Heart right ventricle (tissue), 16 donors: ENCODE measurements around the gene P3H2. TPM values are rescaled to one million over a fixed set of nuclear protein-coding genes. Genes with fewer than 3 reads are reported as not detected.

Experiments
- ATAC-seq, 8 donors: fragments of 200-7000 bp; cut with Tn5 transposase; one replicate each; pipeline ENCODE4 v1.9.1; 2020; ENCODE audit warnings: mild to moderate bottlenecking in 8 of 8, moderate library complexity in 8 of 8, moderate number of reproducible peaks in 1 of 8
- DNase-seq, 2 donors: peaks; one replicate each; pipeline ENCODE4 v3.0.0-alpha.2; 2020
- H3K27ac ChIP-seq, 10 donors: fragments of 200-600 bp; sonication (generic) in 2 of 10; one replicate each; pipeline versions ENCODE4 v1.5.0 to v1.8.0; 2020 to 2022; ENCODE audit warnings: mild to moderate bottlenecking in 3 of 10
- H3K27me3 ChIP-seq, 7 donors: fragments of 200-600 bp; one replicate each; pipeline ENCODE4 v1.8.0; 2021 to 2022; ENCODE audit warnings: mild to moderate bottlenecking in 2 of 7
- H3K36me3 ChIP-seq, 9 donors: fragments of 200-600 bp; sonication (generic) in 1 of 9; one replicate each; pipeline versions ENCODE4 v1.5.0 to v1.8.0; 2020 to 2022; ENCODE audit warnings: mild to moderate bottlenecking in 2 of 9
- H3K4me1 ChIP-seq, 9 donors: fragments of 200-600 bp; sonication (generic) in 1 of 9; one replicate each; pipeline versions ENCODE4 v1.5.0 to v1.8.0; 2020 to 2022; ENCODE audit warnings: mild to moderate bottlenecking in 4 of 9
- H3K4me3 ChIP-seq, 10 donors: fragments of 200-600 bp; sonication (generic) in 2 of 10; one replicate each; pipeline versions ENCODE4 v1.5.0 to v1.8.0; 2020 to 2022; ENCODE audit warnings: mild to moderate bottlenecking in 7 of 10, moderate library complexity in 2 of 10
- H3K9me3 ChIP-seq, 11 donors: fragments of 200-600 bp in 10 of 11; sonication (generic) in 2 of 11; one replicate each; pipeline versions ENCODE4 v1.5.0 to v1.8.0; 2013 to 2022; ENCODE audit warnings: mild to moderate bottlenecking in 2 of 11, control low read depth in 1 of 11, moderate library complexity in 1 of 11
- CTCF ChIP-seq, 9 donors: fragments of 200-600 bp; sonication (generic) in 2 of 9; IDR thresholded peaks; one replicate each; pipeline versions ENCODE4 v1.5.0 to v1.8.0; 2021 to 2022; ENCODE audit warnings: antibody characterized with exemption in 9 of 9, mild to moderate bottlenecking in 5 of 9, moderate library complexity in 1 of 9
- WGBS, 2 donors: extraction: QIAGEN DNeasy Blood & Tissue Kit; methylation state at CpG; one replicate each; pipeline ENCODE4 v1.1.7; 2013; ENCODE audit warnings: inconsistent platforms in 1 of 2; 5-methylcytosine and 5-hydroxymethylcytosine counted together
- intact Hi-C, 10 donors: fragments of 100-400 bp; cut with DNase I; formaldehyde crosslinking; loops; one replicate each; pipeline versions ENCODE4 v1.11.1 to v1.14.2; 2022
- polyA plus RNA-seq, 2 donors: library from polyadenylated mRNA; stranded (reverse); fragments of 200-250 nt; gene quantifications; one replicate each; pipeline ENCODE4 v1.2.3, GENCODE V29; 2013
- total RNA-seq, 10 donors: library from RNA; stranded (reverse); fragmentation: NEBNext Ultra II Directional in 3 of 10; extraction: Animal tissue kit (Norgen Biotek cat#: 25700) in 3 of 10; gene quantifications; one replicate each; pipeline versions ENCODE4 v1.2.1 to v1.2.4, GENCODE V29; 2021 to 2023
- donor health status: Arrhythmogenic right ventricular cardiomyopathy.
- donor health status: ischemic (EF 13 %, LVEDD 7.1; RV severe dilation, severe dysfunction).
- donor health status: healthy with polysubstance abuse.
- donor health status: DM: no; HTN: yes; CAD: no.
- donor health status: DM: no; HTN: no; CAD: no.
- donor health status: ischemic (EF 25% LVEDD 6.9; RV normal size, moderate dysfunction).
- donor health status: ischemic (EF 25% LVEDD 5.7; RV mildly dilated, moderate dysfunction).
- donor health status: healthy.
- donor health status: DM: yes; HTN: yes; CAD: no.
- donor health status: Ischemic cardiomyopathy.
- donor health status: ischemic (EF 35%, LVEDD 5.7; RV mildly dilated, moderate dysfunction).
- donor health status: nonischemic (EF 11% LVEDD 7.7; RV severe dilation, severe dysfunction).
- donor health status: DM: yes; HTN: yes; CAD: no.
- donor health status: PGD.
- donor health status: ischemic (EF 29% LVEDD 5.4; RV normal size, mild dysfunction).
- donor health status: nonischemic (EF 23%, LVEDD 6.1; RV moderate dilation, normal function).

Gene P3H2
- total and polyA plus RNA-seq, 12 donors, result 0.49 to 28.8 (median 3.5) TPM

GRCh38 chr3:190130696-190131095 is 10.0 kb upstream of the P3H2 start:
- no peak for TF ChIP-seq CTCF (IDR thresholded peaks at IDR 0.05)

GRCh38 chr3:190130037-190130436 is 9.3 kb upstream of the P3H2 start:
- ATAC-seq, result no peak

More at GRCh38 chr3:190130696-190131095, 10.0 kb upstream of the P3H2 start:
- ATAC-seq (peak in 5 of 8 donors; percentile 61 to 75 (median 64)), DNase-seq (peak in 1 of 2 donors; percentile 24)
- Histone ChIP-seq H3K27me3 (peaks cover 0 to 22% (median 5%) of the 10 kb centered on the region in 7 donors), H3K36me3 (no peaks in the 10 kb centered on the region), H3K9me3 (peaks cover 0 to 4% (median 0%) of the 10 kb centered on the region in 11 donors), H3K4me1 (peaks cover 0 to 11% (median 0%) of the 10 kb centered on the region in 9 donors), H3K4me3 (no peak overlapping the region), H3K27ac (no peak overlapping the region)
- 59 to 70% methylated on average over 6 of the region's 6 CpGs for WGBS, 2 donors
- intact Hi-C loops, result no loop called here

GRCh38 chr3:190127797-190128196 is 7.1 kb upstream of the P3H2 start:
- Histone ChIP-seq H3K4me1 (peaks cover 0 to 8% (median 0%) of the 10 kb centered on the region in 9 donors), H3K36me3 (no peaks in the 10 kb centered on the region), H3K27me3 (peaks cover 0 to 25% (median 5%) of the 10 kb centered on the region in 7 donors), H3K4me3 (no peak overlapping the region), H3K9me3 (no peaks in the 10 kb centered on the region), H3K27ac (no peak overlapping the region)
- DNase-seq (no peak), ATAC-seq (no peak)
- 71 to 73% methylated on average over 6 of the region's 6 CpGs for WGBS, 2 donors
- no peak for TF ChIP-seq CTCF (IDR thresholded peaks at IDR 0.05)
- intact Hi-C loops, result loop anchor here in 2 of 10 donors (10.0 kb wide), 2 partner anchors 153 to 163 kb away; no protein-coding TSS in a partner anchor

More at GRCh38 chr3:190130037-190130436, 9.3 kb upstream of the P3H2 start:
- DNase-seq, result no peak
- Histone ChIP-seq H3K4me3 (no peak overlapping the region), H3K9me3 (peaks cover 0 to 3% (median 0%) of the 10 kb centered on the region in 11 donors), H3K36me3 (no peaks in the 10 kb centered on the region), H3K27me3 (peaks cover 0 to 26% (median 5%) of the 10 kb centered on the region in 7 donors), H3K4me1 (peaks cover 0 to 11% (median 0%) of the 10 kb centered on the region in 9 donors), H3K27ac (no peak overlapping the region)
- intact Hi-C loops, result no loop called here
- no peak for TF ChIP-seq CTCF (IDR thresholded peaks at IDR 0.05)
- 85 to 92% methylated on average over 1 of the region's 2 CpGs for WGBS, 2 donors

GRCh38 chr3:190127195-190127594 is 6.5 kb upstream of the P3H2 start:
- ATAC-seq (no peak), DNase-seq (no peak)
- WGBS, 2 donors, result 91 to 97% methylated on average over 1 of the region's 1 CpG
- H3K27me3 ChIP-seq, result peaks cover 0 to 30% (median 5%) of the 10 kb centered on the region in 7 donors
- H3K27ac ChIP-seq, result no peak overlapping the region
- H3K36me3 ChIP-seq, result no peaks in the 10 kb centered on the region
- intact Hi-C loops, result loop anchor here in 2 of 10 donors (10.0 kb wide), 2 partner anchors 152 to 162 kb away; no protein-coding TSS in a partner anchor
- H3K4me3 ChIP-seq, result no peak overlapping the region
- no peaks in the 10 kb centered on the region for H3K9me3 ChIP-seq
- no peak for TF ChIP-seq CTCF (IDR thresholded peaks at IDR 0.05)
- H3K4me1 ChIP-seq, result peaks cover 0 to 4% (median 0%) of the 10 kb centered on the region in 9 donors
